ENCODE measurements around the gene FBXL19. TPM values are rescaled to one million over a fixed set of nuclear protein-coding genes. Genes with fewer than 3 reads are reported as not detected.

FBXL19 gene
- total RNA-seq, 2 donors from 2014 or later = 12.6 to 13.2 TPM

- ATAC-seq = peak; percentile 69
- DNase-seq = peak in 1 of 3 donors; percentile 31
These were observed 25.6 kb downstream of the FBXL19 start, which contains the start of gene ORAI3 for GRCh38 chr16:30948667-30949649. Gene ORAI3 (plus strand): TSS chr16:30949068. CDS start chr16:30949290, 222 bp downstream.

DNA sequence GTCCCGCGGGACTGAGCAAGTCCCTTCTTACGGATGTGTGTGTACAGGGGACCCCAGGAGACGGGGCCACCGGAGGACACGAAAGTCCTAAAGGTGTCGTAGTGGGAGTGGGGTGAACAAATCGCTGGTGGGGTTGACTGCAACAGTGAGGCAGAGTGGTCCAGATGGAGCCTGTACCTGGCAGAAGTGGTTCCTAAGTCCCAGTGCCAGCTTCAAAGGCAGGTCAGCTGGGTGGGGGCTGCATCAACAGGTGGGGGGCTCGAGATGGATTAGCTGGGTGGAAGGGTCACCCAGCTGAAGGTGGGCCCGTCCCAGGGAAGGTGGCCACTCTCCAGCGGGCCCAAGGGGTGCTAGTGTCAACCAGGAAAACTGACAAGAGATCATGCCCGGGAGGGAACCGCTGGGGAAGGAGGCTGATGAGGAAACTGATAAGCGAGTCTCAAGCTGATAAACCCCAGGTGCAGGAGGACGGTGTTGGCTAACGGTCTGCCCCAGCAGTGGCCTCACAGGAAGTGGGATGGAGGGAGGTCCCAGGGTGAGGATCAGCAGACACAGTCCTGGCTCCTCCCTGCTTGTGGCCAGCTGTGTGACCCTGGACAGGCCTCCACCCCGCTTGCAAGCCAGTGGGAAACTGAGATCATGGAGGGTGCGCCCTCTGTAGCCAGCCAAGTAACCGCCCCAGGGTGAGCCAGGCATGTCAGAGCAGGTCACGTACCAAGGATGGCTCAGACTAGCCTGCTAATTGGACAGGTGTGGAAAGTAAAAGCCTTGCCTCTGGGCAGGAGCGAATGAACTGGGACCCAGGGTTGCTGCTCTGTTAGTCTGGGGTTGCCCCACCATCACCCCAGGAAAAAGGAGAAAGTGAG is 26.5 kb downstream of the FBXL19 start:
- DNase-seq = no peak
- no peaks in the 10 kb centered on the region for H3K9me3 ChIP-seq (ENCODE audit: control insufficient read depth, low read length, poor library complexity, severe bottlenecking)
- ATAC-seq = peak; percentile 47
- no peaks in the 10 kb centered on the region for H3K27me3 Mint-ChIP-seq
- no peaks in the 10 kb centered on the region for H3K36me3 Mint-ChIP-seq (ENCODE audit: low read depth)
- H3K27ac Mint-ChIP-seq = no peak overlapping the region
- H3K4me1 Mint-ChIP-seq = peaks cover 29% of the 10 kb centered on the region
- H3K4me3 Mint-ChIP-seq = peak overlapping the region; percentile 94

More at GRCh38 chr16:30948667-30949649, 25.6 kb downstream of the FBXL19 start, which contains the start of gene ORAI3:
- H3K4me3 Mint-ChIP-seq = peak within 1 kb of the TSS; percentile 94
- H3K36me3 Mint-ChIP-seq (ENCODE audit: low read depth) = no peaks in the 10 kb centered on the region
- H3K9me3 ChIP-seq (ENCODE audit: control insufficient read depth, low read length, poor library complexity, severe bottlenecking) = no peaks in the 10 kb centered on the region
- H3K27ac Mint-ChIP-seq = no peak within 1 kb of the TSS
- H3K27me3 Mint-ChIP-seq = no peaks in the 10 kb centered on the region
- H3K4me1 Mint-ChIP-seq = peaks cover 29% of the 10 kb centered on the region

GRCh38 chr16:30950516-30951065 is 27.2 kb downstream of the FBXL19 start:
- H3K4me1 Mint-ChIP-seq = peaks cover 29% of the 10 kb centered on the region
- no peak overlapping the region for H3K27ac Mint-ChIP-seq
- no peaks in the 10 kb centered on the region for H3K36me3 Mint-ChIP-seq (ENCODE audit: low read depth)
- ATAC-seq = no peak
- peak overlapping the region; percentile 94 for H3K4me3 Mint-ChIP-seq
- H3K27me3 Mint-ChIP-seq = no peaks in the 10 kb centered on the region
- H3K9me3 ChIP-seq (ENCODE audit: control insufficient read depth, low read length, poor library complexity, severe bottlenecking) = no peaks in the 10 kb centered on the region
- no peak for DNase-seq

GRCh38 chr16:30951193-30951592 is 27.8 kb downstream of the FBXL19 start:
- no peaks in the 10 kb centered on the region for H3K9me3 ChIP-seq (ENCODE audit: control insufficient read depth, low read length, poor library complexity, severe bottlenecking)
- H3K36me3 Mint-ChIP-seq (ENCODE audit: low read depth) = no peaks in the 10 kb centered on the region
- DNase-seq (no peak), ATAC-seq (no peak)
- H3K4me1 Mint-ChIP-seq = peaks cover 25% of the 10 kb centered on the region
- no peak overlapping the region for H3K4me3 Mint-ChIP-seq
- no peak overlapping the region for H3K27ac Mint-ChIP-seq
- no peaks in the 10 kb centered on the region for H3K27me3 Mint-ChIP-seq

DNA sequence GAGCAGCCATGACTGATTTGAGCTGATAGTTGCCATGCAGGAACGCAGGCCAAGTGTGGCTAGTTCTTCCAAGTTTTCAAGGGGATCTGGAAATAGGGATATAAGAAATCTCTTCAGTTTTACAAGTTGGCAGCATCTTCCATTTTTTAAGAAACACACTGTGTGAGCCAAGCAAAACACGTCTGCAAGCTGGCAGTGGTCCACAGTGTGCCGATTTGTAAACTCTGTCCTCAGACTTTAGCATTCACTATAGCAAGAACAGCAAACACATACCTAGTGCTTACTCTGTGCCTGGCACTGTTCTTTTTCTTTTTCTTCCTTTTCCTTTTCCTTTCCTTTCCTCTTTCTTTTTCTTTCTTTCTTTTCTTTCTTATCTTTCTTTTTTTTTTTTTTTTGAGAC is 28.4 kb downstream of the FBXL19 start:
- H3K27me3 Mint-ChIP-seq = no peaks in the 10 kb centered on the region
- ATAC-seq (no peak), DNase-seq (no peak)
- no peaks in the 10 kb centered on the region for H3K9me3 ChIP-seq (ENCODE audit: control insufficient read depth, low read length, poor library complexity, severe bottlenecking)
- no peak overlapping the region for H3K27ac Mint-ChIP-seq
- H3K4me3 Mint-ChIP-seq = no peak overlapping the region
- H3K4me1 Mint-ChIP-seq = peaks cover 22% of the 10 kb centered on the region
- H3K36me3 Mint-ChIP-seq (ENCODE audit: low read depth) = no peaks in the 10 kb centered on the region

- H3K4me3 Mint-ChIP-seq = no peak overlapping the region
- ATAC-seq = no peak
- peak overlapping the region; percentile 24 for H3K27ac Mint-ChIP-seq
- no peak for DNase-seq
- peaks cover 17% of the 10 kb centered on the region for H3K4me1 Mint-ChIP-seq
- H3K27me3 Mint-ChIP-seq = no peaks in the 10 kb centered on the region
- no peaks in the 10 kb centered on the region for H3K36me3 Mint-ChIP-seq (ENCODE audit: low read depth)
- no peaks in the 10 kb centered on the region for H3K9me3 ChIP-seq (ENCODE audit: control insufficient read depth, low read length, poor library complexity, severe bottlenecking)
These were observed 29.7 kb downstream of the FBXL19 start for GRCh38 chr16:30953111-30953510.

DNA sequence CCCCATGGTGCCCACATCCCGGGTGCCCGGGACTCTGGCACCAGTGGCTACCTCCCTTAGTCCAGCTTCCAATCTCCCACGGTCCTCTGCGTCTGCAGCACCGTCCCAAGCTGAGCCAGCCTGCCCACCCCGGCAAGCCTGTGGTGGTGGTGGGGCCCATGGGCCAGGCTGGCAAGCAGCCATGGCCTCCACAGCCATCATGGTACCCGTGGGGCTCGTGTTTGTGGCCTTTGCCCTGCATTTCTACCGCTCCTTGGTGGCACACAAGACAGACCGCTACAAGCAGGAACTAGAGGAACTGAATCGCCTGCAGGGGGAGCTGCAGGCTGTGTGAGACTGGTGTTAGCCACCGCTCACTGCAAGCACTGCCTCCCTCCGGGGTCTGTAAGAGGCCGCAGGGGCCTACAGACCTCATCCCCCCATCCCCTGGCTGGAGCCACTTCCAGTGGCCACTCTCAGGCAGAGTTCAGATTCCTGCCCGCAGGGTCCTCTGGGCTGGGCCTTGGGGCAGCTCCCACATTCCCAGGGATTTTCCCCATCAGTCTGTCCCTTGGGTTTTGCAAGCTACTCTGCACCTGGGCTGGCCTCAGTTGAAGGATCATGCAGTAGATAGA is 30.2 kb downstream of the FBXL19 start:
- ATAC-seq (no peak), DNase-seq (peak; percentile 38 to 56 (median 50))
- no peaks in the 10 kb centered on the region for H3K27me3 Mint-ChIP-seq
- peak overlapping the region; percentile 24 for H3K27ac Mint-ChIP-seq
- H3K4me1 Mint-ChIP-seq = peaks cover 21% of the 10 kb centered on the region
- no peaks in the 10 kb centered on the region for H3K9me3 ChIP-seq (ENCODE audit: control insufficient read depth, low read length, poor library complexity, severe bottlenecking)
- no peaks in the 10 kb centered on the region for H3K36me3 Mint-ChIP-seq (ENCODE audit: low read depth)
- H3K4me3 Mint-ChIP-seq = no peak overlapping the region

DNA sequence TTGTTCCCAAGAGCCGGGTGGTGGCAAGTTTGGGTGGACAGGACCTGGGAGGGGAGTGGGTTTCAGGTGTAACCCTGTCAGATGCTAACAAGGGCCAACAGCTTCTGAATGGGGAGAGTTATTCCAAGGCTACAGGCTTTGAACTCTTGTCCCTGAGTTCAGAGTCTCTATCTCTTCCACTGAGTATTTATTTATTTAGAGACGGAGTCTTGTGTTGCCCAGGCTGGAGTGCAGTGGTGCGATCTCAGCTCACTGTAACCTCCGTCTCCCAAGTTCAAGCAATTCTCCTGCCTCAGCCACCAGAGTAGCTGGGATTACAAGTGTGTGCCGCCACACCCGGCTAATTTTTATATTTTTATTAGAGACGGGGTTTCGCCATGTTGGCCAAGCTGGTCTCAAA is 31.6 kb downstream of the FBXL19 start:
- peak overlapping the region; percentile 65 for H3K27ac Mint-ChIP-seq
- ATAC-seq (no peak), DNase-seq (no peak)
- H3K36me3 Mint-ChIP-seq (ENCODE audit: low read depth) = peaks cover 2% of the 10 kb centered on the region
- peaks cover 28% of the 10 kb centered on the region for H3K4me1 Mint-ChIP-seq
- H3K27me3 Mint-ChIP-seq = no peaks in the 10 kb centered on the region
- H3K4me3 Mint-ChIP-seq = no peak overlapping the region
- no peaks in the 10 kb centered on the region for H3K9me3 ChIP-seq (ENCODE audit: control insufficient read depth, low read length, poor library complexity, severe bottlenecking)

GRCh38 chr16:30956601-30957455 is 33.5 kb downstream of the FBXL19 start:
- Mint-ChIP-seq H3K27me3 (no peaks in the 10 kb centered on the region), H3K4me1 (peaks cover 29% of the 10 kb centered on the region), H3K36me3 (ENCODE audit: low read depth) (peaks cover 7% of the 10 kb centered on the region), H3K4me3 (peak overlapping the region; percentile 93), H3K27ac (peak overlapping the region; percentile 96)
- H3K9me3 ChIP-seq (ENCODE audit: control insufficient read depth, low read length, poor library complexity, severe bottlenecking) = no peaks in the 10 kb centered on the region
- DNase-seq (peak; percentile 69 to 83 (median 81)), ATAC-seq (peak; percentile 65)

- H3K9me3 ChIP-seq (ENCODE audit: control insufficient read depth, low read length, poor library complexity, severe bottlenecking) = no peaks in the 10 kb centered on the region
- ATAC-seq (peak; percentile 89), DNase-seq (peak; percentile 92 to 96 (median 93))
- Mint-ChIP-seq H3K36me3 (ENCODE audit: low read depth) (peaks cover 7% of the 10 kb centered on the region), H3K4me1 (peaks cover 29% of the 10 kb centered on the region), H3K4me3 (peak within 1 kb of the TSS; percentile 93), H3K27ac (peak within 1 kb of the TSS; percentile 96), H3K27me3 (no peaks in the 10 kb centered on the region)
These were observed 34.2 kb downstream of the FBXL19 start, which contains the start of gene SETD1A for GRCh38 chr16:30957456-30958174. Gene SETD1A (plus strand): TSS chr16:30957754. CDS start chr16:30958732, 978 bp downstream.

Data from T-helper 17 cell (primary cell).